Spleen (tissue), 7 donors: Measurements from ENCODE around the gene CDC42EP5.
"Not testable (repeated sequence)": the region's sequence is repeated elsewhere in the genome, so short reads cannot be mapped to it uniquely, and the experiment has no call there.

ENCODE experiments used
- CTCF ChIP-seq, 11 experiments: fragments of 200-600 bp in 7 of 11; fragments of 450-650 bp in 4 of 11; sonication (generic) in 4 of 11; IDR thresholded peaks in 8 of 11; conservative IDR thresholded peaks in 3 of 11; 1 replicate in 7 of 11; 2 replicates in 4 of 11; pipeline versions ENCODE4 v1.4.0 to v1.8.0; 2016 to 2021; ENCODE audit warnings: antibody characterized with exemption in 11 of 11, inconsistent platforms in 4 of 11, mild to moderate bottlenecking in 1 of 11
- POLR2A ChIP-seq, 3 donors: fragments of 450-650 bp; IDR thresholded peaks; one replicate each; pipeline ENCODE4 v1.5.1; 2017; ENCODE audit warnings: antibody characterized with exemption in 3 of 3, mild to moderate bottlenecking in 1 of 3
- POLR2AphosphoS5 ChIP-seq, 3 donors: sonication (generic); formaldehyde crosslinking; IDR thresholded peaks; one replicate each; pipeline ENCODE4 v1.5.1; 2017; ENCODE audit warnings: antibody characterized with exemption in 3 of 3
- donor health status: DM: no; HTN: no; CAD: no; lungs with moderate emphysema.
- donor health status: DM: no; HTN: no; CAD: no.
- donor health status: DM: no; HTN: no; CAD: no.

- TF ChIP-seq CTCF (IDR thresholded peaks at IDR 0.05 in 8 of 11, conservative IDR thresholded peaks at IDR 0.05 in 3 of 11); POLR2A (IDR thresholded peaks at IDR 0.05); POLR2AphosphoS5 (IDR thresholded peaks at IDR 0.05): not testable (repeated sequence)
Measured at GRCh38 chr19:54507038-54507717, 34.1 kb upstream of the CDC42EP5 start.
